ENCODE measurements around the gene GPR50. TPM values are rescaled to one million over a fixed set of nuclear protein-coding genes. Genes with fewer than 3 reads are reported as not detected.

The GPR50 gene
- polyA plus RNA-seq, 1 donor from 2014 or later, result not detected

GRCh38 chrX:151183912-151184565, 7.7 kb downstream of the GPR50 start:
- no peaks in the 10 kb centered on the region for H3K9me2 ChIP-seq (ENCODE audit: insufficient read depth, low read length)
- TF ChIP-seq SMC3 (conservative IDR thresholded peaks at IDR 0.05; ENCODE audit: poor library complexity), result no peak
- no peak for TF ChIP-seq EZH2 (IDR thresholded peaks at IDR 0.05; ENCODE audit: borderline replicate concordance, insufficient read depth, low read length, poor library complexity, severe bottlenecking)
- no peak for TF ChIP-seq CTCF (IDR thresholded peaks at IDR 0.05; ENCODE audit: poor library complexity, severe bottlenecking)
- TF ChIP-seq EP300 (conservative IDR thresholded peaks at IDR 0.05; ENCODE audit: poor library complexity, severe bottlenecking), result no peak
- no peak for TF ChIP-seq POLR2AphosphoS5 (IDR thresholded peaks at IDR 0.05)
- no peak for TF ChIP-seq REST (IDR thresholded peaks at IDR 0.05; ENCODE audit: borderline replicate concordance)
- no peak for TF ChIP-seq RAD21 (conservative IDR thresholded peaks at IDR 0.05)
- no peak for TF ChIP-seq MXI1 (conservative IDR thresholded peaks at IDR 0.05; ENCODE audit: poor library complexity, severe bottlenecking)
- TF ChIP-seq TAF1 (IDR thresholded peaks at IDR 0.05; ENCODE audit: low read depth), result no peak
- no peaks in the 10 kb centered on the region for H4K20me1 ChIP-seq (ENCODE audit: insufficient read depth)
- no peaks in the 10 kb centered on the region for H3K9me3 ChIP-seq (ENCODE audit: low read length)
- H3K9ac ChIP-seq (ENCODE audit: low read length), result no peak overlapping the region
- no peaks in the 10 kb centered on the region for H3F3A ChIP-seq (ENCODE audit: insufficient read depth, low read length, poor library complexity, severe bottlenecking)
- H3K4me2 ChIP-seq (ENCODE audit: low read length), result no peak overlapping the region
- H3K36me3 ChIP-seq (ENCODE audit: insufficient read depth, low read length), result no peaks in the 10 kb centered on the region
- no peak overlapping the region for H3K27ac ChIP-seq (ENCODE audit: low read length)
- H2AFZ ChIP-seq (ENCODE audit: low read depth, low read length), result no peak overlapping the region
- no peaks in the 10 kb centered on the region for H3K79me2 ChIP-seq (replicated peaks; ENCODE audit: insufficient read depth, low read length)
- H3K27me3 ChIP-seq (ENCODE audit: insufficient read depth, low read depth, low read length), result peaks cover 8% of the 10 kb centered on the region
- H3K4me3 ChIP-seq (ENCODE audit: low read length), result no peak overlapping the region

- Histone ChIP-seq H3K9ac (ENCODE audit: low read length) (no peak overlapping the region), H3K9me2 (ENCODE audit: insufficient read depth, low read length) (no peaks in the 10 kb centered on the region), H3K79me2 (replicated peaks; ENCODE audit: insufficient read depth, low read length) (no peaks in the 10 kb centered on the region), H2AFZ (ENCODE audit: low read depth, low read length) (no peak overlapping the region), H3K4me3 (ENCODE audit: low read length) (no peak overlapping the region), H3K27me3 (ENCODE audit: insufficient read depth, low read depth, low read length) (peaks cover under 1% of the 10 kb centered on the region), H3K36me3 (ENCODE audit: insufficient read depth, low read length) (no peaks in the 10 kb centered on the region), H3F3A (ENCODE audit: insufficient read depth, low read length, poor library complexity, severe bottlenecking) (no peaks in the 10 kb centered on the region), H3K4me2 (ENCODE audit: low read length) (no peak overlapping the region), H4K20me1 (ENCODE audit: insufficient read depth) (no peaks in the 10 kb centered on the region), H3K27ac (ENCODE audit: low read length) (no peak overlapping the region), H3K9me3 (ENCODE audit: low read length) (no peaks in the 10 kb centered on the region)
- no peak for TF ChIP-seq MXI1 (conservative IDR thresholded peaks at IDR 0.05; ENCODE audit: poor library complexity, severe bottlenecking)
- TF ChIP-seq EZH2 (IDR thresholded peaks at IDR 0.05; ENCODE audit: borderline replicate concordance, insufficient read depth, low read length, poor library complexity, severe bottlenecking), result no peak
- no peak for TF ChIP-seq EP300 (conservative IDR thresholded peaks at IDR 0.05; ENCODE audit: poor library complexity, severe bottlenecking)
- TF ChIP-seq RAD21 (conservative IDR thresholded peaks at IDR 0.05), result no peak
- TF ChIP-seq CTCF (IDR thresholded peaks at IDR 0.05; ENCODE audit: poor library complexity, severe bottlenecking), result no peak
- no peak for TF ChIP-seq SMC3 (conservative IDR thresholded peaks at IDR 0.05; ENCODE audit: poor library complexity)
- TF ChIP-seq POLR2AphosphoS5 (IDR thresholded peaks at IDR 0.05), result no peak
- TF ChIP-seq REST (IDR thresholded peaks at IDR 0.05; ENCODE audit: borderline replicate concordance), result no peak
- TF ChIP-seq TAF1 (IDR thresholded peaks at IDR 0.05; ENCODE audit: low read depth), result no peak
Observed at GRCh38 chrX:151184705-151185104, 8.3 kb downstream of the GPR50 start.

Data from neural cell (in vitro differentiated cells).